Lung microvascular endothelial cell (primary cell): ENCODE results near the gene ASF1A. TPM values are rescaled to one million over a fixed set of nuclear protein-coding genes. Genes with fewer than 3 reads are reported as not detected.

ENCODE experiments used
- total RNA-seq: library from RNA; depleted of rRNA; stranded (reverse); fragments of >200 nt; gene quantifications from 2 replicates; pipeline ENCODE4 v1.2.1, GENCODE V29; 2014

The ASF1A gene
- total RNA-seq, 1 donor from 2014 or later, result 16.5 TPM

Other genes with a start within 250 kb of the ASF1A start
- gene CEP85L, start 242.6 kb upstream of the ASF1A start, total RNA-seq, result 5.0 and 14.3 TPM in 2 replicates
- 9.2 and 11.7 TPM in 2 replicates for gene MCM9, start 41.0 kb downstream of the ASF1A start, total RNA-seq
- under 0.01 and 0.40 TPM in 2 replicates for gene FAM184A, start 184.5 kb downstream of the ASF1A start, total RNA-seq